ENCODE data around the gene PROS1. TPM values are rescaled to one million over a fixed set of nuclear protein-coding genes. Genes with fewer than 3 reads are reported as not detected.
"Not testable (repeated sequence)": the region's sequence is repeated elsewhere in the genome, so short reads cannot be mapped to it uniquely, and the experiment has no call there.

The PROS1 gene
- polyA plus RNA-seq, 1 donor (not counting 4 experiments of a cell fraction or from before 2014, with no cell fraction given): 3.8 TPM

GRCh38 chr3:93923006-93923405, 50.7 kb downstream of the PROS1 start:
- no peak overlapping the region for H3K4me3 ChIP-seq (ENCODE audit: control insufficient read depth in 2 of 3, extremely low read depth in 1 of 3, insufficient read depth in 2 of 3, low read depth in 1 of 3, low read length in 3 of 3)
- no peaks in the 10 kb centered on the region for H4K20me1 ChIP-seq (ENCODE audit: control insufficient read depth, extremely low read depth, insufficient read depth, low read length)
- no peak overlapping the region for H3K9ac ChIP-seq (ENCODE audit: control insufficient read depth, extremely low read depth, insufficient read depth, low read length)
- no peaks in the 10 kb centered on the region for H3K36me3 ChIP-seq (ENCODE audit: control insufficient read depth in 2 of 2, extremely low read depth in 1 of 2, insufficient read depth in 2 of 2, low read length in 2 of 2)
- no peaks in the 10 kb centered on the region for H3K79me2 ChIP-seq (ENCODE audit: control insufficient read depth, insufficient read depth, low read length)
- no peaks in the 10 kb centered on the region for H3K27me3 ChIP-seq (ENCODE audit: control insufficient read depth, extremely low read depth, insufficient read depth, low read length)
- DNase-seq (ENCODE audit: low read depth, low spot score): no peak
- no peak overlapping the region for H3K27ac ChIP-seq (ENCODE audit: control insufficient read depth, insufficient read depth, low read length)
- TF ChIP-seq, protein P1, sequence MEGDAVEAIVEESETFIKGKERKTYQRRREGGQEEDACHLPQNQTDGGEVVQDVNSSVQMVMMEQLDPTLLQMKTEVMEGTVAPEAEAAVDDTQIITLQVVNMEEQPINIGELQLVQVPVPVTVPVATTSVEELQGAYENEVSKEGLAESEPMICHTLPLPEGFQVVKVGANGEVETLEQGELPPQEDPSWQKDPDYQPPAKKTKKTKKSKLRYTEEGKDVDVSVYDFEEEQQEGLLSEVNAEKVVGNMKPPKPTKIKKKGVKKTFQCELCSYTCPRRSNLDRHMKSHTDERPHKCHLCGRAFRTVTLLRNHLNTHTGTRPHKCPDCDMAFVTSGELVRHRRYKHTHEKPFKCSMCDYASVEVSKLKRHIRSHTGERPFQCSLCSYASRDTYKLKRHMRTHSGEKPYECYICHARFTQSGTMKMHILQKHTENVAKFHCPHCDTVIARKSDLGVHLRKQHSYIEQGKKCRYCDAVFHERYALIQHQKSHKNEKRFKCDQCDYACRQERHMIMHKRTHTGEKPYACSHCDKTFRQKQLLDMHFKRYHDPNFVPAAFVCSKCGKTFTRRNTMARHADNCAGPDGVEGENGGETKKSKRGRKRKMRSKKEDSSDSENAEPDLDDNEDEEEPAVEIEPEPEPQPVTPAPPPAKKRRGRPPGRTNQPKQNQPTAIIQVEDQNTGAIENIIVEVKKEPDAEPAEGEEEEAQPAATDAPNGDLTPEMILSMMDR (optimal IDR thresholded peaks at IDR 0.05 in 1 of 3, IDR thresholded peaks at IDR 0.05 in 1 of 3, conservative IDR thresholded peaks at IDR 0.05 in 1 of 3; ENCODE audit: extremely low read depth in 1 of 3, insufficient read depth in 2 of 3, low read length in 3 of 3): no peak
- TF ChIP-seq EZH2 (IDR thresholded peaks at IDR 0.05; ENCODE audit: low read length): no peak
- dilution Hi-C loops (cut with MboI; ENCODE audit: extremely low pct_ligation_motif_present, low sequenced_read_pairs): no loop called here
- no peak overlapping the region for H3K4me2 ChIP-seq (ENCODE audit: control insufficient read depth, extremely low read depth, insufficient read depth, low read depth, low read length)
- H3K4me1 ChIP-seq (ENCODE audit: control insufficient read depth, extremely low read depth, insufficient read depth, low read length): no peaks in the 10 kb centered on the region
- no peaks in the 10 kb centered on the region for H3K9me1 ChIP-seq (ENCODE audit: control insufficient read depth, extremely low read depth, insufficient read depth, low read length)
- H2AFZ ChIP-seq (ENCODE audit: control insufficient read depth, low read length): no peak overlapping the region
- no peak for FAIRE-seq
- H3K9me3 ChIP-seq (ENCODE audit: control insufficient read depth, low read depth, low read length): no peaks in the 10 kb centered on the region

GRCh38 chr3:93917546-93918029, 56.1 kb downstream of the PROS1 start:
- H3K9me3 ChIP-seq (ENCODE audit: control insufficient read depth, low read depth, low read length); dilution Hi-C loops (cut with MboI; ENCODE audit: extremely low pct_ligation_motif_present, low sequenced_read_pairs); H2AFZ ChIP-seq (ENCODE audit: control insufficient read depth, low read length); H3K27ac ChIP-seq (ENCODE audit: control insufficient read depth, insufficient read depth, low read length); H3K27me3 ChIP-seq (ENCODE audit: control insufficient read depth, extremely low read depth, insufficient read depth, low read length); H3K9me1 ChIP-seq (ENCODE audit: control insufficient read depth, extremely low read depth, insufficient read depth, low read length); H3K4me1 ChIP-seq (ENCODE audit: control insufficient read depth, extremely low read depth, insufficient read depth, low read length); H3K79me2 ChIP-seq (ENCODE audit: control insufficient read depth, insufficient read depth, low read length); H3K4me2 ChIP-seq (ENCODE audit: control insufficient read depth, extremely low read depth, insufficient read depth, low read depth, low read length); H3K36me3 ChIP-seq (ENCODE audit: control insufficient read depth in 2 of 2, extremely low read depth in 1 of 2, insufficient read depth in 2 of 2, low read length in 2 of 2); DNase-seq (ENCODE audit: low read depth, low spot score); H3K4me3 ChIP-seq (ENCODE audit: control insufficient read depth in 2 of 3, extremely low read depth in 1 of 3, insufficient read depth in 2 of 3, low read depth in 1 of 3, low read length in 3 of 3); FAIRE-seq; H4K20me1 ChIP-seq (ENCODE audit: control insufficient read depth, extremely low read depth, insufficient read depth, low read length); H3K9ac ChIP-seq (ENCODE audit: control insufficient read depth, extremely low read depth, insufficient read depth, low read length): not testable (repeated sequence)

DNA sequence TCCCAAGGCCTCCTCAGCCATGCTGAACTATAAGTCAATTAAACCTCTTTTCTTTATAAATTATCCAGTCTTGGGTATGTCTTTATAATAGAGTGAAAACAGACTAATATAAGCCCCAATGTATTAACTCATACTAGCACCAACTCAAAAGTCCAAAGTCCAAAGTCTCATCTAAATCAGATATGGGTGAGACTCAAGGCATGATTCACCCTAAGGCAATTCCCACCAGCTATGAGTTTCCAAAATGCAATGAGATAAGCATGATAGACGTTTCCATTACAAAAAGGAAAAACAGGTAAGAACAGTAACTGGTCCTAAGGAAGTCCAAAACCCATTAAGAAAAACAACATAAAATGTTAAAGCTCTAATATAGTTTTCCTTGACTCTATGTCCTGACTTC, 60.1 kb downstream of the PROS1 start:
- H4K20me1 ChIP-seq (ENCODE audit: control insufficient read depth, extremely low read depth, insufficient read depth, low read length); H2AFZ ChIP-seq (ENCODE audit: control insufficient read depth, low read length); DNase-seq (ENCODE audit: low read depth, low spot score); H3K27me3 ChIP-seq (ENCODE audit: control insufficient read depth, extremely low read depth, insufficient read depth, low read length); H3K79me2 ChIP-seq (ENCODE audit: control insufficient read depth, insufficient read depth, low read length); H3K9me1 ChIP-seq (ENCODE audit: control insufficient read depth, extremely low read depth, insufficient read depth, low read length); H3K9me3 ChIP-seq (ENCODE audit: control insufficient read depth, low read depth, low read length); H3K27ac ChIP-seq (ENCODE audit: control insufficient read depth, insufficient read depth, low read length); H3K36me3 ChIP-seq (ENCODE audit: control insufficient read depth in 2 of 2, extremely low read depth in 1 of 2, insufficient read depth in 2 of 2, low read length in 2 of 2); FAIRE-seq; H3K4me1 ChIP-seq (ENCODE audit: control insufficient read depth, extremely low read depth, insufficient read depth, low read length); H3K4me2 ChIP-seq (ENCODE audit: control insufficient read depth, extremely low read depth, insufficient read depth, low read depth, low read length); dilution Hi-C loops (cut with MboI; ENCODE audit: extremely low pct_ligation_motif_present, low sequenced_read_pairs); H3K4me3 ChIP-seq (ENCODE audit: control insufficient read depth in 2 of 3, extremely low read depth in 1 of 3, insufficient read depth in 2 of 3, low read depth in 1 of 3, low read length in 3 of 3); H3K9ac ChIP-seq (ENCODE audit: control insufficient read depth, extremely low read depth, insufficient read depth, low read length): not testable (repeated sequence)
